Activated CD4-positive, alpha-beta T cell treated with anti-CD3 and anti-CD28 coated beads for 36 hours (primary cell): ENCODE results near the gene SOX6. TPM values are rescaled to one million over a fixed set of nuclear protein-coding genes. Genes with fewer than 3 reads are reported as not detected.
"Not testable (repeated sequence)": the region's sequence is repeated elsewhere in the genome, so short reads cannot be mapped to it uniquely, and the experiment has no call there.

Experiments
- ATAC-seq: fragments of 200-7000 bp; cut with Tn5 transposase; one replicate; pipeline ENCODE4 v1.10.0; 2021; ENCODE audit warnings: mild to moderate bottlenecking, moderate library complexity
- CTCF ChIA-PET: fragments of 350-600 bp; sonication (Branson Sonifier 250); formaldehyde crosslinking; loops from one replicate; lab custom pipeline; 2021; ENCODE audit warnings: antibody characterized with exemption; lab: Charles Lee
- POLR2A ChIA-PET: fragments of 350-600 bp; sonication (Branson Sonifier 250); formaldehyde crosslinking; loops from one replicate; lab custom pipeline; 2021; ENCODE audit warnings: antibody characterized with exemption, inconsistent platforms; lab: Charles Lee
- DNase-seq: peaks from one replicate; pipeline ENCODE4 v3.0.0-alpha.2; 2020
- H3K27ac Mint-ChIP-seq: one replicate; pipeline ENCODE4 v1.8.0; 2021; ENCODE audit warnings: mixed read lengths
- H3K27me3 Mint-ChIP-seq: one replicate; pipeline ENCODE4 v1.8.0; 2021; ENCODE audit warnings: mixed read lengths
- H3K36me3 Mint-ChIP-seq: one replicate; pipeline ENCODE4 v1.8.0; 2021; ENCODE audit warnings: low read depth, mixed read lengths
- H3K4me1 Mint-ChIP-seq: one replicate; pipeline ENCODE4 v1.8.0; 2021; ENCODE audit warnings: mixed read lengths
- H3K4me3 Mint-ChIP-seq: one replicate; pipeline ENCODE4 v1.8.0; 2021; ENCODE audit warnings: mild to moderate bottlenecking, moderate library complexity, mixed read lengths
- H3K9me3 Mint-ChIP-seq: one replicate; pipeline ENCODE4 v1.8.0; 2021; ENCODE audit warnings: low read depth, mixed read lengths
- intact Hi-C, 2 experiments: fragments of 100-400 bp; cut with DNase I in 1 of 2; cut with micrococcal nuclease in 1 of 2; formaldehyde crosslinking; loops; one replicate each; pipeline versions ENCODE4 v1.14.2 to v1.15.1; 2022 to 2024; cut with DNase I, micrococcal nuclease
- total RNA-seq, 2 experiments: library from RNA; stranded (reverse); gene quantifications; one replicate each; pipeline ENCODE4 v1.2.3, GENCODE V29; 2021

Gene SOX6
- total RNA-seq, 2 experiments from 2014 or later: 0.46 TPM; not detected in 1

DNA sequence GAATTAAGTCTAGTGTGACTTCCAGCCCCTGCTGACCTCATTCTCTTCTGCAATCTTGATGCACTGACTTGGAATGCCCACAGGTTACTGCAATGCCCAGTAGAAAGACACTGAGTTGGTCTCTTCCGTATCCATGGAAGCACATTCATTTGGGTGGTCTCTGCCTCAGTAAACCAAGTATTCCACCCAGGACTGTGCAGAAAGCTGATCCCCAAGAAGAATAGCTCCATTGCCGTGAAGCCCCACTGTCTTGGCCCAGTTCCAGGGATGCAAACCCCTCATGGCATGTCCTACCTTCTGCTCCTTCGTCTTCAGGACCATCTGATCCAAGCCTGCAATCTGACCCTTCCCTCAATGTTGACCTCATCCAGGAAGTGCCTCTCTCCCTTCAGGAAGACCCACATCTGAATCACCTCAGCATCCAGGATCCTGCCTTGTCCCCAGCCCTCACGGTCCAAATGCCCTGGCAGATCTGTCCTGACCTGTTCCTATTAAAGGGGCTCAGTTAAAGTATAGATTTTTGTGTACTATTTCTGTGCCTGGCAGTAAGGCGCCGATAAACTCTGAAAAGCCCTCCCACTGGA lies 425.8 kb downstream of the SOX6 start:
- ChIA-PET POLR2A (no interaction called here), CTCF (no interaction called here)
- peaks cover 4% of the 10 kb centered on the region for H3K27me3 Mint-ChIP-seq
- no peak overlapping the region for H3K27ac Mint-ChIP-seq
- ATAC-seq (no peak), DNase-seq (no peak)
- no peak overlapping the region for H3K4me3 Mint-ChIP-seq
- intact Hi-C loops: no loop called here
- H3K9me3 Mint-ChIP-seq: peaks cover 4% of the 10 kb centered on the region
- H3K36me3 Mint-ChIP-seq: no peaks in the 10 kb centered on the region
- no peaks in the 10 kb centered on the region for H3K4me1 Mint-ChIP-seq

DNA sequence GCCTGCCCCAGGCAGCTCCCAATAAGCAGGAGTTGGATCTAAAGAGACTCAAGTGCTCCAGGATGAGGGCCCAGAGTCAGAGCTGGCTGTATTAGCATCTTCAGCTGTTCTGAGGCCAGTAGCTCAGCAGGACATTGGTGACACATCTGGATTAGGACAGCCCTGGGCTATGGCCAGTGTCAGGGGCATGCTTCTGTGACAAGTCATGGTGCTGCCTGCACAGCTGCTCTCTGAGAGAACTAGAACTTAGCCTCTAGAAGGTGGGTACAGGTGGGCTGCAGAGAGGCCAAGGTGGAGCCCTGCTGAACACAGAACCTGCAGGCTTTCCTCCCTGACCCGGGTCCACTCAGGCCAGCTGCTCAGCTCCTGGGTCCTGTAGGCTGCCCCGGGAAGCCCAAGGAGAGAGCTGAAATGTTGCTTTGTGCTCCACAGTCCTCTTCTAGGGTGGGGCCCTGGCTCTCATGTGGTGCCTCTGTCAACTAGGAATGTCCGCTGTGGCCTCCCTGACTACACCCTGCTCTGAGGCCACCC lies 426.9 kb downstream of the SOX6 start:
- H3K9me3 Mint-ChIP-seq: peaks cover 4% of the 10 kb centered on the region
- CTCF ChIA-PET: no interaction called here
- no peak for ATAC-seq

DNA sequence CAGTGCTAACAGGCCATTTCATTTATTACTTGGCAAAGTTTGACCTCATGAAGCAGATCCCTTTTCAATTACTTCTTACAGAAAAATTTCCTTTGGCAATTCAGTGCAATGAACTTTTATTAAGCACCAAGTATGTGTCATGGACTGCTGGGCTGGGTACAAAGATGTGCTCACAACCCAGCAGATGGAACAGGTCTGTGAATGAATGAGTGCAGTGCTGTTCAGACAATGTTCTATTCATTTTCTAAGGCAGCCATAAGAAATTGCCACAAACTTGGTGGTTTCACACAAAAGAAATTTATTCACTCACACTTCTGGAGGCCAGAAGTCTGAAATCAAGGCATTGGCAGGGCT lies 428.5 kb downstream of the SOX6 start:
- Mint-ChIP-seq H3K9me3 (peaks cover 4% of the 10 kb centered on the region), H3K4me1 (no peaks in the 10 kb centered on the region), H3K4me3 (no peak overlapping the region), H3K27me3 (no peaks in the 10 kb centered on the region), H3K36me3 (no peaks in the 10 kb centered on the region), H3K27ac (no peak overlapping the region)
- no peak for DNase-seq
- POLR2A ChIA-PET: no interaction called here
- CTCF ChIA-PET: no interaction called here
- ATAC-seq: no peak
- intact Hi-C loops: no loop called here

More for the DNA sequence above, 426.9 kb downstream of the SOX6 start:
- intact Hi-C loops: no loop called here
- H3K36me3 Mint-ChIP-seq: no peaks in the 10 kb centered on the region
- DNase-seq: no peak
- H3K4me1 Mint-ChIP-seq: no peaks in the 10 kb centered on the region
- POLR2A ChIA-PET: interaction anchor here (0.6 kb wide), 1 partner anchor 114 kb away, joined by 3 read pairs; no protein-coding TSS in a partner anchor
- no peak overlapping the region for H3K4me3 Mint-ChIP-seq
- H3K27ac Mint-ChIP-seq: no peak overlapping the region
- peaks cover 4% of the 10 kb centered on the region for H3K27me3 Mint-ChIP-seq

DNA sequence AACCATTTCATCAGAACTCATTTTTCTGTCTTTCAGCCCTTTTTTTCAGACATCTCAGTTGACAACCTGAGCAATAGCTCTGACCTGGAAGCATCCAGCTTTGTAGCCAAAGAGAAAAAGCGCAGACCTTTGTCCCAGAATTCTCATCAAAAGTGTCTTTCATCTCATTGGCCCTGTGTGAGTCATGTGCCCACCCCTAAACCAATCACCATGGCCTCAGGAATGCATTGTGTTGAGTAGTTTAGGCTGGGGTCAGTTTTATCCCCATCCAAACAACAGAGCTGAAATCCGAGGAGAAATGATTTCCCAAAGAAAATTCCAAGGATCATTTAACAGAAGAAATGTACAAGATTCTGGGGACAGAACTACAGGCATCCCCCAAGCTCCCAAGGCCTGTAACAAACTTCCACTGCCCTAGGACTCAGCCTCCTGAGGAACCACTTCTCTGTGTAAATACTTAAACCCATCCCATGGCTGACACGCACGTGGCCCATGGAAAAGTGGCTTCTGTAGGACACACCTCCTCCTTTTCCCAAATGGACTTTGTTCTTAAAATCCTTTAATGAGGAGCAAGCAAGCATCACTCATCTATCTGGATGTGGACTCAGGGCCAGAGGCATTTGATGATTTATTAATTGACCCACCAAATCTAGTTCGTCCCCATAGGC lies 429.0 kb downstream of the SOX6 start:
- Mint-ChIP-seq H3K27ac (no peak overlapping the region), H3K27me3 (no peaks in the 10 kb centered on the region), H3K4me3 (no peak overlapping the region), H3K4me1 (no peaks in the 10 kb centered on the region), H3K36me3 (no peaks in the 10 kb centered on the region), H3K9me3 (peaks cover 4% of the 10 kb centered on the region)
- CTCF ChIA-PET: interaction anchor here (2.0 kb wide), 1 partner anchor 9 kb away, joined by 4 read pairs; no protein-coding TSS in a partner anchor
- POLR2A ChIA-PET: no interaction called here
- DNase-seq (no peak), ATAC-seq (no peak)
- intact Hi-C loops: no loop called here

DNA sequence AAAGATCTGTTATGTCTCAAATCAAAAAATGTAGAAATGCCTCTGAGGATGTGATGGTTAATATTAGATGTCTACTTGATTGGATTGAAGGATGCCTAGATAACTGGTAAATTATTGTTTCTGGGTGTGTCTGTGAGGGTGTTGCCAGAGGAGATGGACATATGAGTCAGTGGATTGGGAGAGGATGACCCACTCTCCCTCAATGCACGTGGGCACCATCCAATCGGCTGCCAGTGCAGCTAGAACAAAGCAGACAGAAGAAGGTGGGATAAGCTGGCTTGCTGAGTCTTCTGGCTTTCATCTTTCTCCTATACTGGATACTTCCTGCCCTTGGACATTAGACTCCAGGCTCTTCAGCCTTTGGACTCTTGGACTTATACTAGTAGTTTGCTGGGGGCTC lies 430.3 kb downstream of the SOX6 start:
- ATAC-seq: no peak
- CTCF ChIA-PET: interaction anchor here (2.0 kb wide), 1 partner anchor 10 kb away, joined by 4 read pairs; no protein-coding TSS in a partner anchor
- no peaks in the 10 kb centered on the region for H3K4me1 Mint-ChIP-seq
- POLR2A ChIA-PET: interaction anchor here (0.7 kb wide), 1 partner anchor 223 kb away, joined by 3 read pairs; no protein-coding TSS in a partner anchor
- no peak overlapping the region for H3K27ac Mint-ChIP-seq
- H3K4me3 Mint-ChIP-seq: no peak overlapping the region
- DNase-seq: no peak
- H3K9me3 Mint-ChIP-seq: no peaks in the 10 kb centered on the region
- intact Hi-C loops: no loop called here
- no peaks in the 10 kb centered on the region for H3K36me3 Mint-ChIP-seq
- H3K27me3 Mint-ChIP-seq: no peaks in the 10 kb centered on the region

DNA sequence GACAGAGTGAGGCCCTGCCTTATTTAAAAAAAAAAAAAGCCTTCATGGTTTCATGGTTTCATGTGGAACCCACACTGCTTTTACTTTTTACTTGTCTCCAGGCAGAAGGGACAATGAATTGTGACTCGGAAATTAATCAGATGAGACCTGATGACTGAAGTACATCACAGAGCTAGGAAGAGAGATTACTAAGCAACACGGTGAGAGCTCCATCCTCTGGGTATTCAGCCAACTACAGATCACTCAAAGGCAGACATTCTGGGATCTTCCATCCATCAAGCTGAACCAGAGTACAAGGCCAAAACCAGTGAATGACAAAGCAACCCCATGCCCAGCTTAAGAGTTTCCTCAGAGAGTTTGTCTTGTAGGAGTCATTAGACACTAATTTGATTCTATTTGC lies 433.2 kb downstream of the SOX6 start:
- intact Hi-C loops: no loop called here
- H3K27ac Mint-ChIP-seq: no peak overlapping the region
- no peak overlapping the region for H3K4me3 Mint-ChIP-seq
- H3K36me3 Mint-ChIP-seq: no peaks in the 10 kb centered on the region
- CTCF ChIA-PET: no interaction called here
- no peaks in the 10 kb centered on the region for H3K4me1 Mint-ChIP-seq
- H3K9me3 Mint-ChIP-seq: no peaks in the 10 kb centered on the region
- H3K27me3 Mint-ChIP-seq: no peaks in the 10 kb centered on the region
- POLR2A ChIA-PET: no interaction called here
- ATAC-seq (no peak), DNase-seq (no peak)

DNA sequence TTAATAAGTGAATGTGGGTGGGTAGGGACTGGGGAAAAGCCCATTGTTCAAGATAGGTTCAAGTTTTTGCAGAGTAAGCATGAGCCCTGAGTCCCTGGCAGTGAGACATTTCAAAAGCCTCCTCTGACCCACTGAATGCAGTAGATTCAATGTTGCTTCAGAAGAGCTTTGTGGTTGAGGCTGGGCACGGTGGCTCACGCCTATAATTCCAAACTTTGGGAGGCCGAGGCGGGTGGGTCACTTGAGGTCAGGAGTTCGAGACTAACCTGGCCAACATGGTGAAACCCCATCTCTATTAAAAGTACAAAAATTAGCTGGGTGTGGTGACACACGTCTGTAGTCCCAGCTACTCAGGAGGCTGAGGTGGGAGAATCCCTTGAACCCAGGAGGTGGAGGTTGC lies 433.6 kb downstream of the SOX6 start:
- H3K4me3 Mint-ChIP-seq, POLR2A ChIA-PET, H3K4me1 Mint-ChIP-seq, ATAC-seq, H3K27me3 Mint-ChIP-seq, intact Hi-C loops, H3K36me3 Mint-ChIP-seq, H3K27ac Mint-ChIP-seq, DNase-seq, H3K9me3 Mint-ChIP-seq, CTCF ChIA-PET: not testable (repeated sequence)

DNA sequence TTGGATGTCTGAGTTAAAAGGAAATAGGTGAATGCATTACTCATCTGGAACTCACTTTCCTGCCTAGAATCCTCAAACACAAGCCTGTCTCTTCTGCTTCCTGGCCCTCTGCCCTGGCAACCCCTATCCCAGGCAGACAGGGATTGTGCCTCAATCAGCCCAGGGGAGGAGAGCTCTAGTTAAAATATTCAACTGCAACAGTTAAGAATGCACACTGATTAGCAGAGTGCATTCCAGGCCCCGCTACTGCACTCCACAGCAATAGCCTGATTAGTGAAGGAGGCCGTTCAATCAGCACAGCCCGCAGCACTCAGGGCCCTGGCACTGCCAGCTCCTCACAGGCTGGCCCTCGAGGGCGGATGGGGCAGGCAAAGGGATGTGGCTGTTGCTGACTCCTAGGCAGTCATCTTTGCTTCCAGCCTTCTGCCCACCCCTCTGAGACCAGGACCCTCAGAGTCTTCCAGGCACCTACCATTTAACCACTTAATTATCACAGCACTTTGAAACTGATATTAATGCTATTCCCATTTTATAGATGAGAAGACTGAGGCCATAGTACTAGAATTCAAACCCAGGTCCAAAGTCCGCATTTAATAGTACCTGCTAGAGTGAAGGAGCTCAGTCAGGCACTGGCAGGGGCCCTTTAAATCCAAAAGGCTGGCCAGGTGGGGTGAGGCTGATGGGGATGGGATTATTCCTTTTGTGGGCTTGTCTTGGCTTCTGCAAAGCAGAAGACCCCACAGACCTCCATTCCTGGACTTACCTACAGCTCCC lies 435.3 kb downstream of the SOX6 start:
- no peaks in the 10 kb centered on the region for H3K9me3 Mint-ChIP-seq
- CTCF ChIA-PET: no interaction called here
- no peaks in the 10 kb centered on the region for H3K36me3 Mint-ChIP-seq
- H3K4me1 Mint-ChIP-seq: no peaks in the 10 kb centered on the region
- no peak overlapping the region for H3K4me3 Mint-ChIP-seq
- DNase-seq: no peak
- no peak overlapping the region for H3K27ac Mint-ChIP-seq
- no peaks in the 10 kb centered on the region for H3K27me3 Mint-ChIP-seq
- POLR2A ChIA-PET: no interaction called here
- intact Hi-C loops: no loop called here
- ATAC-seq: no peak

DNA sequence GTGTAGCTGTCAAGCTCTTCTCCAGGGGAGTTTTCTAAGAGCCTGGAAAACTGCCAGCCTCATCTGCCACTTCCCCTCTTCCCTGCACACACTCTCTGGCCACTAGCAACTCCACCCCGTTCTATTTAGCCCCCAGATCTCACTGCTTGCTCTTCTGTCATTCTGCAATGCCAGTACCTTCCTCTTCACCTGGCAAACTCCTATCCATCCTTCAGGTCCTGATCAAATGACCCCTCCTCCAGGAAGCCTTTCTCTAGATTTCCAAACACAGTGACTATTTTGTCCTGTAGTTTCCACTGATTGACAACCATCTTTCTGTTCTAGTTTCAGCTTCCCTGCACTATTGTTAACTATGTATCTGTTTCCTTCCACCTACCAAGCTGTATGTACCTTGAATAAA lies 437.7 kb downstream of the SOX6 start:
- no peaks in the 10 kb centered on the region for H3K9me3 Mint-ChIP-seq
- POLR2A ChIA-PET: no interaction called here
- ATAC-seq: no peak
- H3K4me1 Mint-ChIP-seq: no peaks in the 10 kb centered on the region
- H3K36me3 Mint-ChIP-seq: no peaks in the 10 kb centered on the region
- no peaks in the 10 kb centered on the region for H3K27me3 Mint-ChIP-seq
- CTCF ChIA-PET: no interaction called here
- DNase-seq: no peak
- intact Hi-C loops: no loop called here
- H3K4me3 Mint-ChIP-seq: no peak overlapping the region
- no peak overlapping the region for H3K27ac Mint-ChIP-seq

DNA sequence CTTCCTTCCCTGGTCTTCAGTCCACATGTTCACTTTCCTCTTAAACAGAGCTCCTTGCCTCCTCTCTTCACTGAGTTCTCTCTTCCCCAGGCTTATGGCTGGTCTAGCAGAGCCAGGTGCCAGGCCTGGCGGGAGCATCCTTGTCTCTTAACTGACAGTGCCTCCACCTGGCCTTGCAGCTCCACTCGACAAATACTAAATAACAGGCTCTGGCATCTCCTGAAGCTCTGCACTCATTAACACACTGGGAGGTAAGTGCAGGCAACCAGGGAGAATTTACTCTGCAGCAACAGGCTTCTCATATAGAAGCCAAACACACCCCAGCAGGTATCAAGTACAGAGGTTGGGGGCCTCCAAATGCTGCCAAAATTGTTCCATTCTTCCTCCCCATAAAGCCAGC lies 438.1 kb downstream of the SOX6 start:
- H3K27ac Mint-ChIP-seq: no peak overlapping the region
- no peaks in the 10 kb centered on the region for H3K9me3 Mint-ChIP-seq
- CTCF ChIA-PET: no interaction called here
- DNase-seq: no peak
- POLR2A ChIA-PET: no interaction called here
- no peaks in the 10 kb centered on the region for H3K27me3 Mint-ChIP-seq
- H3K36me3 Mint-ChIP-seq: no peaks in the 10 kb centered on the region
- intact Hi-C loops: no loop called here
- H3K4me1 Mint-ChIP-seq: no peaks in the 10 kb centered on the region
- H3K4me3 Mint-ChIP-seq: no peak overlapping the region
- ATAC-seq: no peak
